GM21786 (cell line): ENCODE measurements around the gene NEURL3.
A peak's percentile ranks its signal among the peaks of the same experiment; 100 is the strongest.

Experiments used
- ATAC-seq: cut with Tn5 transposase; IDR thresholded peaks from one replicate; pipeline ENCODE4 v1.9.1; 2021; ENCODE audit not compliant: unreplicated experiment

NEURL3 gene

DNA sequence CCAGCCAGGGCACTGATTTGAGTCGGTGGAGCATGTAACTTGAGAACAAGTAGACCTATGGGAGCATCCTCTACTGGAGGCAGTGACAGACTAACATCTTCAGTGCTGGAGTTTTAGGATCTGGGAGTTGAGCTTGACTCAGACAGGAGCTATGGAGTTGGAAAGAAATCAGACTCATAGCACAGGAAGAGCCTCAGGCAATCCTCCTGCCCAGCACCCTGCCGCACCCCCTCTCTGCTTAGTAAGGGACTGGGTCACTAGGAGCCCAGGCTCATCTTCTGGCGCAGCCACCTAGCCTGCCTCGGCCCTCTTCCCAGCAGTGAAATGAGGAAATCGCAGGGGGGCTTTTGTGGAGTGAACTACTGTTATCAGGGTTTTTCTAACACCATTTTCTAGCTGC lies 35.0 kb upstream of the NEURL3 start:
- ATAC-seq, result no peak

DNA sequence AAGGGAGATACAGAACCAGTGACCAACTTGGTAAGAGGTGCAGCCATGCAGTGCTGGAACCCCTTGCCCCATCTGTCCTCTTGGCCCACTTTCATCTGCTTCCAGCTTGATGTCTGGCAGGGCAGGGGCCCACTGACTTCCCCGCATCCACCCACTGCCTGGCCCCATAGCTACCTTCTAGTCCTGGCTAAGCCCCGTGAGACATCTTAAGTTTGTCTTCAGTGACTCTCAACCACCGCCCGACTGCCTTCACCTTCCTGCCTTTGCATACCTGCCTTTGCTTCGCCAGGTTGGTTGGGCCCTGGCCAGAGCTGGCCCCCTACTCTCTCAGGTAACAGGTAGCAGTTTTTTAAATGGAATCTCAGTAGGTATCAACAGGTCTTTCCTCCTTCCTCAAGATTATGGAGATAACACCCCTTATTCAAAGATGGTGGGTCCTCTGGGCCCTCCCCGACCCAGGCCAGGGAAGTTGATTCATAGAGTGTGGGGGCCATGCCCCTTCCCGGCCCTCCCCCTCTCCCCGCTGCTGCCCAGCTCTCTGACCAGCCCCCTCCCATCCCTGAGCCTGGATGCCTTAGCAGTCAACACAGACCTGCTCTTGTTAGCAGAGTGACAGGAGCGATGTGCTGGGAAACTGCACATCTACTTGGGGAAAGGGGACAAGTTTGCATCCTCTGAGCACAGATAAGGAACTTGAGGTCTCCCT lies 34.2 kb upstream of the NEURL3 start:
- ATAC-seq, result no peak

DNA sequence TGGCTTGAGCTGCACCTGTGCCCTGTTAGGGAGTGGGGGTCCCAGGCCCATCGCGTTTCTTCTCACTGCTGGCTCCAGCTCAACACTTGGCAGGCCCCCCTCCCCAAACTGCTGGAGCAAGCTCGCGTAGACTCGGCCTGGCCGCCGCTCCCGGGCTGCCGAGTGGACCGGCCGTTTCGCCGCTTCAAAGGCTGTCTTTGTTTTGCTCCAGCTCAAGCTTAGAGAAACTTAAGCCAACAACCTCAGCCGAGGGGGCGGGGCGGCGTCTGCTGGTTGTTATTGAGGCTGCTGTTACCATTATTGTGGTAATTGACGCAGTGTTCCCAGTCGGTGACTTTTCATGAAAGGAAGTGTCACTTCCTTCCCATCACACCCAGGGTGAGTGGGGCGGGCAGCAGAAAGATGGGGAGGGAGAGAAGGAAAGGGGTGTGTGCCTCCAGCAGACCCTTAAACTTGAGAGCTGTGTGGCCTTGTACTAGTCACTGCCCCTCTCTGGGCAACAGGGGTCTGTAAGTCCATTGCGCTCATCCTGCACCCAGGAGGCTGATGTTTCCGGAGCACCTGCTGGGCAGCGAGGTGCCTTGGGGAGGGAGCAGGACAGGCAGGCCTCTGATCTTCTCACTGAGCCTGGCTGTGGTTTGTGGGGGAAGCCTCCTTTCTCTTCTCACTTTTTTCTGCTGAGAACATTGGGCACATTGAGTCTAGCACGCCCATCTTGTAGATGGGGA lies 33.5 kb upstream of the NEURL3 start:
- no peak for ATAC-seq

DNA sequence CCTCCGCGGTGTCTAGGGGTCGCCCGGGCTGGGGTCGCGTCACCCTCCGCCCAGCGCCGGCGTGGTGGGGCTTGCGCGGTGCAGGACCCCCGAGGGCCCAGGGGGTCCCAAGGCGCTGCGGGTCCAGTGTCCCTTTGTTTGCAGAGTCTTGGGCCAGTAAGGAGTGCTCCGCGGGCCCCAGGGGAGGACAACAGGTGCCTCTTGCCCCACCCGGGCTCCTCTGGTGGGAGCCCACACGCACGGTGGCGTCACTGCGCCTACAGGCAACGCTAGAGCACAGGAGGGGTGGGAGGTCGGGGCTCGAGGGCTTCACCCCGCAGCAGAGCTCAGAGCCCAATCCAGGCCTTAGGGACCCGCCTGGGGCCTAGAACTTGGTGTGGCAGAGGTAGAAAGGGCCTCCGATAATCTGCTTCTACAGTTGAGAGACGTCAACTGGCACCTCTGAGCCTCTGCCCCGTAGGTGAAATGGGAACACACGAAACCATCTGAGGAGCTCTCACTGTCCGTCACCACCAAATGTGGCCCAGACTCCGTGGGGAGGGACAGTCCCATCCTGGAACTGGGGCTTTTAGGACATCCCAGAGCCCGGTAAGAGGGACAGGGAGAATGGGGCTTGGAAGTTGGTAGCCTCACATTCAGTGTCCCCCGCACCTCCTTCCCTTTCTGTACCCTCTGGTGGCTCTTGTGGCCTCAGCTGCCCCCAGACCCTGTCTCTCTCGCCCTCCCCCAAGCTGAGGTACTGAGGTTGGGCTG lies 32.8 kb upstream of the NEURL3 start:
- ATAC-seq, result no peak

DNA sequence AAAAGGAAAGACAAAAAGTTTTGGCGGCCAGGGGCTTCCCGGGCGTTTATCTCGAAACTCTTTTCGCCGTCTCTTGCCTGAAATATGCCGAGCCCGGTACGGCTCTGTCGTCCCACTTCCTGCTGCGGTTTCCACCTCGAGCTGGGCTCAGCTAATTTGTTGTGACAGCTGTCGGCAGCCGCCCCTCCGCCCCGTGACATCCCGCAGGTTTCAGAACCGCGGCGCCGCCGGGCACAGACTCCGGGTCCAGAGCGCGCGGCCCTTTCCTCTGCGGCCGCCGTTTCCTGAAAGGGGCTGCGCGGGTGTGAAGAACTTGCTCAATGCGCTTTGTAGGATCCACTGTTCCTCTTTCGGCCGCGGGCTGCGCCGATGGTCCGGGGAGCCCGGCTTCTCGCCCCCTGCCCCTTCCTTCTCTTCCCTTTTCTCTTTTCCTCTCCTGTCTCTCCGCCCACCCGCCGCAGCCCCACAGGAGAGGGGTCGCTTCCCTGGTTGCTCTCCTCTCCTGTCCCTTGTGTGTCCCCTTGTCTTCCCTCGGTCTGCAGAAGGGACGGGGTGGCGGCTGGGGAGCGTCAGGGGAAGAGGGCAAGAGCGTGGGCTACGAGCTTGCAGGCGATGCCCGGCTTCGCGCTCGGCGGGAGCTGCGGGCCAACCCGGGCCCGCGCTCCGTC lies 32.0 kb upstream of the NEURL3 start:
- ATAC-seq, result peak; percentile 44

DNA sequence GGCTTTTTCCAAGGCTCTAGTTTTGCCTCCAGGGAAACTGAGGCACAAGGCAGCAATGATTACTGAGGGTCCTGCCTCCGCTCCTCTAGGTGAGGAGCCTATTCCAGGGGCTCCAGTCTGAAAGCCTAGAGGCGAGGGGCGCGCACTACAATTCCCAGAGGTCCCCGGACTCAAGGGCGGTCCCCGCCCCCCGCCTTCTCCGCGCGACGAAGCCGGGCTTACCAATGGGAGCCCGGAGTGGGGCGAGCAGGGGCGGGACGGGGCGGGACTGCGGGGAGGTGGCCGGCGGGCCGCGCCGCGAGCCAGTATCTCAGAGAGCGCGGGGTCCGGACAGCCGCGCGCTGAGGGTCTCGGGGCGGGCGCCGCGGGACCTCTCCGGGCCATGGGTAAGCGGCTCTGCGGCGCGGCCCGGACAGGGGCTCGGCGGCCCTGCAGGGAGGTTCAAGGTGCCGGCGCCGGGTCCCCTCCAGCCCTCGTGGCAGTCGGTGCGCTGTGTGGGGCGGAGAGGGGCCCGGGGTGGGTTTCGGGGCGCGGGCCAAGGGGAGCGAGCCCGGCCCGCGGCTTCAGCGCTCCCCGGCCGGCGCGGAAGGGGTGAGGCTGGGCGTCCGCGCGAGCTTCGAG lies 31.4 kb upstream of the NEURL3 start, which contains the start of gene ARID5A:
Gene ARID5A, plus strand, starts transcription at position 308 of the 621 bp plus-strand sequence. Its CDS starts 75 bp downstream, at position 383.
- peak; percentile 35 for ATAC-seq

DNA sequence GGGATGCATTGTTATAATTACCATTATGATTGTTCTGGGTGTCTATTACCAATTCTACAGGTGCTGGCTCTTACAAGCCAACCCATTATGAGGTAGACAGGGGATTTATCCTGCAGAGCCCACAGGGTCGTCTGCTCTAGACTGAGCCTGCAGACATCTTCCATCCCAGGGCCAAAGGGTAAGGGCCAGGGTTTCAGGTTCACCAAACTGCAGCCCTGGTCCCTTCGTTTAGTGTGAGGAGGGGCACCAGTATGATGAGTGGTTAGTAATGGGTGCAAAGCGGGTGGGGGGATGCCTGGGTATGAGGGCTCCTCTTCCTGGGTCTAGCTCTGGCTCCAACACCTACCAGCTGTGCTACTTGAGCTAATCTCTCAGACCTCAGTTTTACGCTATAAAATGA lies 30.2 kb upstream of the NEURL3 start:
- ATAC-seq, result no peak

DNA sequence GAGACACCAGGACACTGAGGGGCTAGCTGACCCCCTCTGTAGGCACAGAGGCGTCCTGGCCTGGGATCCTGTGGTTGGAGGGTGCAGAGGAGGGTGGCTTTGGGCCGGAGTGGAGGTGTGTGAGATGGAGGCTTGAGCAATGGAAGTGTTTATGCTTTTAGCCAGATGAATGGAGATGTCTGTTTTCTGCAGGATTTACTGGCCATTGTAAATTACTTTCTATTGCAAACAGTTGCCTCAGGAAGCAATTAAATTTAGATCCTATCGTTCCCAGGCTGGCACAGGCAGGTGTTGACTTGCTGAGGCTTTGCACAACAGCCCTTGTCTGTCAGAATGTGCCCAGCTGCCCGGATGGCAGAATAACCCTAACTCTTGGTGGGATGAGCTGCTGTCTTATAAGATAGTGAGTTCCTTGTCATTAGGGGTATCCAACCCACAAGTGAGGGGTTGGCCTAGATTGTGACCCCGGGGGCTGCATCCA lies 29.6 kb upstream of the NEURL3 start:
- no peak for ATAC-seq

DNA sequence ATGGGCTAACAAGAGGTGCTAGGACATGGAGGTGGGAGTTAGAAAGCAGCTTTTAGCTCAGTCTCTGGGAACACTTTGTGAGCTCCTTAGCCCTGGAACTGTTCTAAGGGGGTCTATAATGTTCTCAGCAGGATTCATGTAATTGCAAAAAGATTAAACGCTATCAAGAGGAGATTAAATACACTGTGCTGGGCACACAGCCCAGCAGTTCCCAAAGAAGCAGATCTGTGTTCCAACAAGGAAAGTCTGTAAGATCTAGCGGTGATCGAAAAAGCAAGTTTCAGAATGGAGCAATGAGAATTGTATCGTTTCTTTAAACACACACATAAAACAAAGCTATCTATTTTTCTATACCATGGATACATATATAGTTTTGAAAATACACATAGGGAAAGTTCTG lies 29.0 kb upstream of the NEURL3 start:
- ATAC-seq, result no peak

DNA sequence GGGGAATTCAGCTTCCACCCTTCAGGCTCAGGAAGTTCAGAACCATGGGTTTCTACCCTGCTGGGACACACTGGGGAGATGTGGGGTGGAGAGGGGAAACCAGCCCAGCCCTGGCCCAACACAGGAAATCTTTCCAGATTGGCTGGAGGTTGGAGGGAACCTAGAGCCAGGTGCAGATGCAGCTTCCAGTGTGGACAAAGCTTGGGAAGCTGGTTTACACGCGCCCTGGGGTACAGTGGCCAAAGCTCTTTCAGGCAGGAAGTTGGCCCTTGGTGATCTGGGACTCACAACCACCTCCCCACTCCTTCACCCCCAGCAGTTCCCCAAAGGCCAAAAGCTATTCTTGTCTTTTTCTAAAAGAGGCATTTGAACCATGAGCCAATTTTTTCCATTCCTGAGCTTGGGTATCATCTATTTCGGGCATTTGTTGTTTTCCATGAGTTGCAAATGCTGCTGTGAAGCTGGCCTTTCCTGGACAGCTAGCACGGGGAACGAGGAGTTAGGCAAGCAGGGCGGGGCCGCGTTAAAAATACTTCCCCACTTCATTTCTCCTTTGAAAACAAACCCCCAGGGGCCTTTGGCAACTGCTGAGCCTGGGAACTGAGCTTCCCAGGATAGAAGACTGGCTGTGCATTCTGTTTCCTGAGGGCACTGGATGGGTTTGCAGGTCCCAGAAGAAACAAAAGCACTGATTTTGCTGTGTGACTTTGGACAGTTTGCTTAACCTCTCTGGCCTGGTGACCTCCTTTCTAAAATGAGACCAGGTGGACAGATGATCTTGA lies 28.3 kb upstream of the NEURL3 start:
- no peak for ATAC-seq

DNA sequence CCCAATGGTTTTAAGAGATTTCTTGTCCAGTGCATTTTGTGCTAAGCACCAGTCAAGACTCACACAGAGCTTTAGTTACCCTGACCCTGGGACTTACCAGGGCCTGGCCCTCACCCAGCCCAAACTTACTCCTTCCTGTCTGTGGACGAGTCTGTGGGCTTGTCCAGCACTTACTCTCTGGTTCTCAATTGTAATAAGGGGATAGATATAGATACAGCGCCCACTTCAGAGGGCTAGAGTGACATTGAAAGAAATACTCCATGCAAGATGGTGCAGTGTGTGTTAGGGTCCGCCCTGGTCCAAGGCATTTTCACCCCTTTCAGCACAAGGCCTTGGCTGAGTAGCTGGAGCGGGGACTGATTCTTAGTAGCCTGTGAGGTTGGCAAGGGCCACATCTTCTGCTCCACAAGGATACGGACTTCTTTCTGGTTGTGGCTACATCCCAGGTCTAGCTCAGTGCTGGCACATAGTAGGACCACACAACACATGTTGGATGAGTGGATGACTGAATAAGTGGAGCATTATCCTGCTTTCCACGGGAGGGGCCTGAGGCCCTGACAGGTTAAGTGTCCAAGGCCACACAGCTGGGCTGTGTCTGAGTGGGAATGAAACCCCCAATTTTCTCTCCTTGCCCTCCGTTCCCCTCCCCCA lies 27.6 kb upstream of the NEURL3 start:
- ATAC-seq, result no peak

DNA sequence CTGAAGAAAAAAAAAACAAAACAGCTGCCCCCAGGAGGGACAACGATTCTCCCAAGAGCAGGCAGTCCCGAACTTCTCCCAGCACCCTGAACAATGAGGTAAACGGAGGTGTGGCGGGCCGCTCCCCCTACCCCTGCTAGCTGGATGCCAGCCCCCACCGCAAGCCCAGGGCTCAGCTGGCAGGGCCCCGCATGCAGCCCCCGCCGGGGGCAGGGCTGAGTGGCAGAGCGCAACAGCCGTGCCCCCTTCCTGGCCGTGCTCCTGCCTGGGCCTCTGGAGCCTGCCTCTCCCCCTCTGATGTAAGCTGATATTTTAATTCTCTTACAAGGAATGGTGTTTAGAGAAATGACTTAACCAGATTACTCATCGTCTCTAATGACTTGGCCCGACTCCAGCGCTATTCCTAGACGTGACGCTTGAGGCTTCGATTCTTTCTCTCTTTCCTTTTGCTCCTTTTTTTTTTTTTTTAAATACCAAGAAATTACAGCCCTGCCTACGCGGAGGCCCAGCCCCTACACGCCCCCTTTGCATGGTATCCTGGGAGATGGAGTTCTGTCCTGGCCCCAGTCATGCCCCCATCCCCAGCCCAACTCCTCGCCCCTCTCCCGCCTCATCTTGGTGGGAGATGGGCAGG lies 26.8 kb upstream of the NEURL3 start:
- ATAC-seq, result peak; percentile 29

DNA sequence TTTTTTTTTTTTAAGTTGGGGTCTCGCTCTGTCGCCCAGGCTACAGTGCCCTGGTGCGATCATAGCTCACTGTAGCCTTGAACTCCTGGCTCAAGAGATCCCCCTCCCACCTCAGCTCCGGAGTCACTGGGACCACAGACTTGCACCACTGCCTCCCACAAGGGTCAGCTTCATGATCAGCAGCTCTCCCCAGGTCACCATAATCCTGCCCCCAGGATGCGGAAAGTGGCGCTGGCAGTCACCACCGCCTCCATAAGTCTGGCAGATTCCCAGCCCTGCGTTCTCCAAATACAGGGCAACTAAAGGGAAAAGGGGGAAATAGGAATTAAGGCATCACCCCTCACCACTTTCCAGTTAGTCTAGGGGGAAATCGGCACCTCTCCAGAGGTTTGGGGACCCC lies 26.2 kb upstream of the NEURL3 start:
- ATAC-seq, result no peak

DNA sequence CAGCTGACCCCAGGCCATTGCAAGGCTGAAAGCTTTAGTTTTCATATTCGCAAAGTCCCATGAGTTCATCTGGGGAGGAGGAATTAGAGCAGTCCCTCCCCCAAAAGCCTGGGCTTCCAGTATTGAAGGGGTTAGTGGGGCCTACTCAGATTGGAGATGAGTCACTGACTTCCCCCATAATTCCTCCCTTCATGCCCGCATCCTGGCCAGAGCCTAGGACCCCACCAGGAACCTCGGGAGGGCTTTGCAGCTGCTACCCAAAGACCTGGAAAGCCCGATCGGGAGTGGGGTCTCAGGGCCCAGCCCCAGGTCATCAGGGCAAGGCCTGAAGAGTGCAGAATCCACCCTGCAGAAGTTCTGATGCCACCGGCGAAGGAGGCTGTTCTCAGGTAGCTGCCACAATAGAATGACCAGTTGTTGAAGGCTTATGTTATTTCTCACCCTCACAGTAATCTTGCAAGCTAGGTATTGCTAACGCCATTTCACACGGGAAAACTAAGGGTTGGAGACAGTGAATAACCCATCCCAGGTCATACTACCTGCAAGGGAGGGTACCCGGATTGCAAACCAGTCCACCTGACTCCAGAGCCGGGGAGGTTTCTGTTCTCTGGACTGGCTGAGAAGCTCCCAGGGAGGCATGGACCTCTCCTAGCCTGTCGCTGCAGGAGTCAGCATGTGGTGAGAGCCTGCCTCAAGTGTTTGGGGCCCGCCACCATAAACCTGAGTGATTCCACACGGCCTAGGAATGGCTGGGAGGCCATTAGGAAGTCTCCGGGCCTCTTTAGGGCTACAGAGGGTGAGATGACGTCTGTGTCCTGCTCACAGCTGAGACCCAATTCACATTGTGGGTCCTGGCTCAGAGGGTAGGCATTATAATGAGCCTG lies 25.6 kb upstream of the NEURL3 start:
- ATAC-seq, result no peak

DNA sequence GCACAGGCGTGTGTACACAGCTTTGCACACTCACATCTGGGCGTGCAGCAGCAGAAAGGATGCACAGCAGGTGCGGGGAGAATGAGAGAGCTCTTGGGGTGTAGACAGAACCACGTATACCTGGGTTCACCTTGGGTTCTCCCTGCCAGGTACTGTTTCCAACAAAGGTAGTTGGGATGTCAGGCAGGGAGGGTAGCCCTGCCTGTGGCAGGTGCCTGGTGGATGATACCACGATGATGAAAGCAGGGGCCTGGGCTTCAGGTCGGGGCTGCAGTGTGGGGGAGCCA lies 24.9 kb upstream of the NEURL3 start:
- no peak for ATAC-seq

DNA sequence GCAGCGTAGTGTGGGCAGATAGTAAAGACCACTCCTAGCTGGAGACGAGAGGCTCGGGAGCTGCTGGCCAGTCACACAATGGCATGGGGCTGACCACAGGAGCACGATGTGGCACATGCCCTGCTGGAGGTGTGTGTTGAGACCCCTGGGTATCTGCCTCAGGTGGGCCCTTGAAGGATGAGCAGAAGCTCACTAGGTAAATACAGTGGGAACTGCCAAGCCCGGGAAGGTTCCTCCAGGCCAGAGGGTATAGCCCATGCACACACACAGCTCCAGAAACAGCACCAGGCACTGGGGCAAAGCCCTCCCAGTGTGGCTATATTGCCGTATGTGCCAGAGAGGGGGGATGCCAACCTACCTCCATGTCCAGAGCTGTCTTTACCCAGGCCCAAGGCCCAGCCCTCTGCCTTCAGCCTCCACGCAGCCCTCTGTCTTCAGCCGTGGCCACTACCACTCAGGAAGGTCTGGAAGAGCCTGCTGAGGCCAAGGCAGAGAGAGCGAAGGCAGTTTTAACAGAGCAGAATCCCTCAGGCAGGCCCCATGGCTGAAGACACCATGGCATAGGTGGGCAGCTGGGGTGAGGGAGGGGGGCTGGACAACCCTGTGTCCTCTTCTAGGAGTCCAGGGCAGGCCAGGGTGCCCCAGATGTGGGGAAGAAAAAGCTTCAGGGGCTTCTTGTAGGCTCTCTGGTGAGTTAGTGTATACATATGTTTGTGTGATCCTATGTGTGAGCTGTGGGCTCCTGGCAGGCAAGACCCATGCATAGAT lies 24.4 kb upstream of the NEURL3 start:
- ATAC-seq, result no peak

DNA sequence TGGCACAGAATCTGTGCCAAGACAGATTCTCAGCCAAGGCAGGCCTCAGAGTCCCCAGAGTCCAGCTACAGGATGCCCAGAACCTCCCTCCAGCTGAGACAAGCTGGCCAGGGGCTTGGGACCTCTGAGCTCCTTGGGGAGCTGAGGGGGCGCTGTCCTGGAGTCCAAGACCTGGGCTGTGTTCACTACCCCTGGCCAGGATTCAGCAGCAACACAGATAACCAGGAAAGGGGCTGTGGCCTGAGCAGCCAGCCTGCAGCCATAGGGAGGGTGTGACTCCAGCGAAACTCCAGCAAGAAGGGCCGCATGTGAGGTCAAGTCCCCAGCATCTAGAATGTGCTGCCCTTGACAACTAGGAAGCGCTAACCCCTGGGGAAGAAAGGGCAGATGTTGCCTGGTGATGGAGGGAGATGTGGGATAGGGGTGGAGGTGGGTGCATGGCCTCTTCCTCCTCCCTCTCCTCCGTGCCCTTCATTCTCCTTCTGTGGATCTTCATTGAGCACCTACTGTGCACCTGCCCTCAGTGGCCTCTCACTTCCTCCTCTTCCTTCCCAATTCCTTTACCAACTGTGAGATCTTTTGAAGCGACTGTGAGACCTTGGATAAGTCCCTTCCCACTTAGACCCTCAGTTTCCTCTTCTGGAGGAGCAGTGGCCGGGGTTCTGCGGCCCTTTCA lies 23.7 kb upstream of the NEURL3 start:
- ATAC-seq, result no peak
